ENCODE data around the gene BZW1.

- TF ChIP-seq POLR2A (IDR thresholded peaks at IDR 0.05) (no peak), CTCF (IDR thresholded peaks at IDR 0.05) (no peak), POLR2AphosphoS5 (IDR thresholded peaks at IDR 0.05) (no peak), EP300 (IDR thresholded peaks at IDR 0.05) (no peak)
Measured at GRCh38 chr2:200770847-200771246, 40.9 kb upstream of the BZW1 start.
